ENCODE measurements around the gene TSC1. TPM values are rescaled to one million over a fixed set of nuclear protein-coding genes. Genes with fewer than 3 reads are reported as not detected.

TSC1 gene
- total and polyA plus RNA-seq, 2 experiments from 2014 or later, result 23.7 to 48.0 TPM

DNA sequence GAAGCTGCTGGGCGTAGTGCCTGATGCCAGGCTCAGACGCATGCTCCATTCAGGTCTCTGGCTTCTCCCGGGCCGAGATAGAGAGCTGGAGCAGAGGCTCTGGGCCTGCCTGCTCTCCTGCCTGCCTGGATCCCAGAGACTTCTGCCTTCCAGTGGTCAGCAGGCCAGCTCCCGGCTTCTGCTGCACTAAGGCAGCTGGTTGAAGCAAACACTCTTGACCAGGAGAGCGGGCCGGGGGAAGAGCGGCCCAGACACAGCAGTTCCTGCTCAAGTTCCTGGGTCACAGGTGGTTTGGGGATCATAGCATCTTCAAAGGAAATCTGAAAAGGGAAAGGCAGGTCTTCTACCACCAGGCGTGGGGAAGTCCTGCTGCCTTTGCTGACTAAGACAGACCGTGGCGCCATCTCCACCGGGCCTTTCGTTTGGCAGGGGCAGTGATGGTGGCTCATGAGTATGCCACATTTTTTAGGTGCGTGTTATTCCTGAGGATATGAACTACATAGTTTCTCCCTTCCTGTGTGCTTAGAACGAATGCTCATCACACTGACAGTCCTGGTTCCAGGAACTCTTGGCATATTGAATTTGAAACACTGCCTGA, 97.4 kb downstream of the TSC1 start:
- H3K27me3 Mint-ChIP-seq (ENCODE audit: insufficient read depth, low read depth, poor library complexity), result peaks cover 12% of the 10 kb centered on the region
- Histone ChIP-seq H3K4me2 (no peak overlapping the region), H3K27me3 (ENCODE audit: insufficient read depth) (no peaks in the 10 kb centered on the region), H3K36me3 (ENCODE audit: insufficient read depth) (no peaks in the 10 kb centered on the region), H2AFZ (no peak overlapping the region), H3K79me2 (replicated peaks; ENCODE audit: insufficient read depth) (no peaks in the 10 kb centered on the region), H3F3A (replicated peaks; ENCODE audit: low read depth) (no peaks in the 10 kb centered on the region), H3K27ac (ENCODE audit: low read depth) (no peak overlapping the region), H3K4me1 (ENCODE audit: insufficient read depth) (peaks cover 6% of the 10 kb centered on the region; the same call in 1 of the 2 replicates), H4K20me1 (replicated peaks; ENCODE audit: insufficient read depth) (no peaks in the 10 kb centered on the region), H3K9me2 (ENCODE audit: insufficient read depth) (no peaks in the 10 kb centered on the region), H3K4me3 (no peak overlapping the region)
- TF ChIP-seq POLR2AphosphoS5 (IDR thresholded peaks at IDR 0.05; ENCODE audit: low read depth) (no peak), ZNF114 (CRISPR knock-in tag; IDR thresholded peaks at IDR 0.05) (no peak), NANOG (IDR thresholded peaks at IDR 0.05; ENCODE audit: borderline replicate concordance) (no peak), CREB1 (CRISPR knock-in tag; IDR thresholded peaks at IDR 0.05; ENCODE audit: low read depth) (no peak), ZNF331 (CRISPR knock-in tag; IDR thresholded peaks at IDR 0.05; ENCODE audit: low read depth) (no peak)
- TF ChIP-seq, protein P1, sequence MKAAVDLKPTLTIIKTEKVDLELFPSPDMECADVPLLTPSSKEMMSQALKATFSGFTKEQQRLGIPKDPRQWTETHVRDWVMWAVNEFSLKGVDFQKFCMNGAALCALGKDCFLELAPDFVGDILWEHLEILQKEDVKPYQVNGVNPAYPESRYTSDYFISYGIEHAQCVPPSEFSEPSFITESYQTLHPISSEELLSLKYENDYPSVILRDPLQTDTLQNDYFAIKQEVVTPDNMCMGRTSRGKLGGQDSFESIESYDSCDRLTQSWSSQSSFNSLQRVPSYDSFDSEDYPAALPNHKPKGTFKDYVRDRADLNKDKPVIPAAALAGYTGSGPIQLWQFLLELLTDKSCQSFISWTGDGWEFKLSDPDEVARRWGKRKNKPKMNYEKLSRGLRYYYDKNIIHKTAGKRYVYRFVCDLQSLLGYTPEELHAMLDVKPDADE (IDR thresholded peaks at IDR 0.05), result no peak
- no peaks in the 10 kb centered on the region for H3K36me3 Mint-ChIP-seq (ENCODE audit: low read depth)
- H3K27ac Mint-ChIP-seq, result no peak overlapping the region; the same call in 1 of the 2 replicates
- H3K4me1 Mint-ChIP-seq, result peaks cover 19% of the 10 kb centered on the region; the same call in 2 of the 3 replicates
- DNase-seq (ENCODE audit: low spot score) (no peak), ATAC-seq (no peak)
- no peaks in the 10 kb centered on the region for H3K9me3 Mint-ChIP-seq
- no peak overlapping the region for H3K4me3 Mint-ChIP-seq

DNA sequence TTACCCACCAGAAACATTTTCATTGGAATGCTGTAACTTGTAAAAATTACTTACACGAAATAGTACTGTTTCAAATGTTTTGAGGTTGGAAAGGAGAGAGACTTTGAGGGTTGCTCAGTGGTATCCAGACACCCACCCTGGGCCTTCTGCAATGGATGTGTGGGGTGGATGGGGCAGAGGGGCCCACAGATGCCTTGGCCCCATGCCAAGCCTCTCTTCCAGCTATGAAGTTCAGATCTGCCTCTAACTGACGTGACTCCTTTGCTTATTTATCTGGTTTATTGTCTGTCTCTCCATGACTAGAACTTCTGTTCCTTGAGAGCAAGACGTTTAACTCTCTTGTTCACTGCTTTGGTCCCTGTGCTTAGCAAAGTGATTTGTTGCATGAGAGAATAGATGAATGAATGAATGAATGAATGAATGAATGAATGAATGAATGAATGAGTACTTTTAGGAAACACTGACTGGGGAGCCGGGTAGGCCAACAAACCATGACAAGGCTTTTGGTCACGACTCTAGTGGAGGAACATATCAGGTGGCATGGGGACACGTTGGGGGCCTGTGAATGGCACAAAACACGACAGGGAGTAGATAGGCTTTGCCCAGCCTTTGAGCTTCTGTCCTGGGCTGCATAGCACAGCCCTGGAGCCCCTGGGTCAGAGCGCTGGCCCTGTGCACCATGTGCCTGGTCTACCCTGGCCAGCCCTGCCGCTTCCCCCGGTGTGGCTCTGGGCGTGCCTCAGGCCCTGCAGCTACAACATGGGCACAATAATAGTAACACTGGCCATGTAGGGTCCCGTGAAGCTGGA, 98.1 kb downstream of the TSC1 start:
- Histone ChIP-seq H3K79me2 (replicated peaks; ENCODE audit: insufficient read depth) (no peaks in the 10 kb centered on the region), H3K27me3 (ENCODE audit: insufficient read depth) (no peaks in the 10 kb centered on the region), H3K4me2 (no peak overlapping the region), H2AFZ (no peak overlapping the region), H3F3A (replicated peaks; ENCODE audit: low read depth) (no peaks in the 10 kb centered on the region), H3K4me1 (ENCODE audit: insufficient read depth) (peaks cover 6% of the 10 kb centered on the region; the same call in 1 of the 2 replicates), H3K4me3 (no peak overlapping the region), H3K27ac (ENCODE audit: low read depth) (no peak overlapping the region), H3K36me3 (ENCODE audit: insufficient read depth) (no peaks in the 10 kb centered on the region), H4K20me1 (replicated peaks; ENCODE audit: insufficient read depth) (no peaks in the 10 kb centered on the region), H3K9me2 (ENCODE audit: insufficient read depth) (no peaks in the 10 kb centered on the region)
- Mint-ChIP-seq H3K36me3 (ENCODE audit: low read depth) (no peaks in the 10 kb centered on the region), H3K27ac (no peak overlapping the region), H3K4me3 (no peak overlapping the region; the same call in 2 of the 3 replicates), H3K27me3 (ENCODE audit: insufficient read depth, low read depth, poor library complexity) (peaks cover 12% of the 10 kb centered on the region), H3K9me3 (no peaks in the 10 kb centered on the region), H3K4me1 (peaks cover 19% of the 10 kb centered on the region)
- no peak for TF ChIP-seq STAT1 (IDR thresholded peaks at IDR 0.05; ENCODE audit: unreplicated experiment)
- TF ChIP-seq CREB1 (CRISPR knock-in tag; IDR thresholded peaks at IDR 0.05; ENCODE audit: low read depth), result no peak
- DNase-seq (ENCODE audit: low spot score) (no peak), ATAC-seq (no peak)

Data from GM23338 (cell line).